ENCODE measurements around the gene SLC25A23. TPM values are rescaled to one million over a fixed set of nuclear protein-coding genes. Genes with fewer than 3 reads are reported as not detected.
A peak's percentile ranks its signal among the peaks of the same experiment; 100 is the strongest.

SLC25A23 gene
- total RNA-seq, 2 donors from 2014 or later = 89.6 to 97.1 TPM

DNA sequence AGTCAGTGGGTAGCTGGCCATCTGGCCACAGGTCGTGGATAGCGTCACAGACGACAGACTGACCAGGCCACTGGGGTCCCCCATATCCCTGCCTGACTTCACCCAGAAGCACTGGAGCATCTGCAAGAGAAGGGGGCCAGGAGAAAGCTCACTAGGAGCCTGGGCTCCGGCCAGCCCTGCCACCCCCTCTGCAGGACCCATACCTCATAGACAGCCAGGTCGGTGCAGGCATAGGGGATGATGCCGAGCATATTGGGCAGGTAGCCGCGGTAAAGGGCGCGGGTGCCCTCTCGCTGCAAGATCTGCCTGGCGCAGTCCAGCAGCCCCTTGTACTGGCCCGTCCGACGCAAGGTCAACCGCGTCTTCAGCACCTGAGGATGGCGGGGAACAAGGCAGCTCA is 32.5 kb downstream of the SLC25A23 start:
- Histone ChIP-seq H3K4me3 (no peak overlapping the region), H3K9me3 (no peaks in the 10 kb centered on the region), H3K27ac (no peak overlapping the region), H3K27me3 (replicated peaks; ENCODE audit: insufficient read depth) (no peaks in the 10 kb centered on the region), H3K4me1 (ENCODE audit: control insufficient read depth in 1 of 2, low read depth in 2 of 2) (peaks cover 10 to 18% of the 10 kb centered on the region in 2 donors), H3K36me3 (no peaks in the 10 kb centered on the region)
- no peak for ATAC-seq (ENCODE audit: insufficient number of reproducible peaks, low FRiP score, low read depth)
- no peak for DNase-seq (ENCODE audit: low spot score)
- TF ChIP-seq, protein P1, sequence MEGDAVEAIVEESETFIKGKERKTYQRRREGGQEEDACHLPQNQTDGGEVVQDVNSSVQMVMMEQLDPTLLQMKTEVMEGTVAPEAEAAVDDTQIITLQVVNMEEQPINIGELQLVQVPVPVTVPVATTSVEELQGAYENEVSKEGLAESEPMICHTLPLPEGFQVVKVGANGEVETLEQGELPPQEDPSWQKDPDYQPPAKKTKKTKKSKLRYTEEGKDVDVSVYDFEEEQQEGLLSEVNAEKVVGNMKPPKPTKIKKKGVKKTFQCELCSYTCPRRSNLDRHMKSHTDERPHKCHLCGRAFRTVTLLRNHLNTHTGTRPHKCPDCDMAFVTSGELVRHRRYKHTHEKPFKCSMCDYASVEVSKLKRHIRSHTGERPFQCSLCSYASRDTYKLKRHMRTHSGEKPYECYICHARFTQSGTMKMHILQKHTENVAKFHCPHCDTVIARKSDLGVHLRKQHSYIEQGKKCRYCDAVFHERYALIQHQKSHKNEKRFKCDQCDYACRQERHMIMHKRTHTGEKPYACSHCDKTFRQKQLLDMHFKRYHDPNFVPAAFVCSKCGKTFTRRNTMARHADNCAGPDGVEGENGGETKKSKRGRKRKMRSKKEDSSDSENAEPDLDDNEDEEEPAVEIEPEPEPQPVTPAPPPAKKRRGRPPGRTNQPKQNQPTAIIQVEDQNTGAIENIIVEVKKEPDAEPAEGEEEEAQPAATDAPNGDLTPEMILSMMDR (IDR thresholded peaks at IDR 0.05) = no peak

DNA sequence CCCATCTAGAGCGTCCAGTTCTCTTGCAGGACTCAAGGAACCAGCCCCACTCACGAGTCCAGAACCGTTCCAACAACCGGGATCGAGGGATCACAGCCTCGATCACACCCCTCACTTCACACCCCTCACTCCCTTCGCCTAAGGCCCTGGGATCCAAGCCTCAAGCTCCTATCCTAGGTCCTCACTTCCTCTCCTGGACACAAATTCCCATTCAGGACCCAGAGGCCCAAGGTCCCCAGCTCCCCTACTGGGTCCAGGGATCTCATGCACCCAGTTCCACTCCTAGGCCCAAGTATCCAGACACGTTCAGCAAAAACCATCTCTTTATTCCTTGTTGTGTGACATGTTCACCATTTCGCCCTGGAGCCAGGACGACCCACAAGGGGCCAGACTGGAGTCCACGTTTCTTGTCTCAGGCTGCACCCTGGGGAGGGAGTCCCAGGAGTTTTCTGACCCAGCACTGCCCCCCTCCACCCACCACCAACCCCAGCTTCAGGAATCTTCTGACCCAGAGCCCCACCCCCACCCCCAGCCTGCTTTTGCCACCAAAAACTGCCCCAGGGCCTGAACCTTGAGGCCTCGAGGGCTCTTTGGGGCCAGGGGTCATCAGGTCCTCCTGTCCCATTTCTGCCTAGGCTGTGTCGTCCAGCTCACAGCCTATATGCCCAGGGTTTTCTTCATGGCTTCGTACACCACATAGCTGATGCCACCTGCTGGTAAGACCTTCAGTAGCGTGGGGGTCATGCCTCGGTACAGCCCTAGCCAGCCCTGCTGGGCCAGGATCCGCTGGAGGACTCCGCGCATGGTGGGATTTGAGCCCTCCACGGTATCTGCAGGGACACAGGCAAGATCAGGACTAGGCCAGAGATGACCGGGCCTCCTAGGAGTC is 33.6 kb downstream of the SLC25A23 start:
- TF ChIP-seq, protein P1 (IDR thresholded peaks at IDR 0.05) = no peak
- no peak for ATAC-seq (ENCODE audit: insufficient number of reproducible peaks, low FRiP score, low read depth)
- Histone ChIP-seq H3K36me3 (peaks cover 3% of the 10 kb centered on the region), H3K27me3 (replicated peaks; ENCODE audit: insufficient read depth) (no peaks in the 10 kb centered on the region), H3K4me1 (ENCODE audit: control insufficient read depth in 1 of 2, low read depth in 2 of 2) (peaks cover 11 to 26% of the 10 kb centered on the region in 2 donors), H3K9me3 (no peaks in the 10 kb centered on the region), H3K27ac (peak overlapping the region; percentile 64 to 68), H3K4me3 (peak overlapping the region; percentile 47)
- no peak for DNase-seq (ENCODE audit: low spot score)

DNA sequence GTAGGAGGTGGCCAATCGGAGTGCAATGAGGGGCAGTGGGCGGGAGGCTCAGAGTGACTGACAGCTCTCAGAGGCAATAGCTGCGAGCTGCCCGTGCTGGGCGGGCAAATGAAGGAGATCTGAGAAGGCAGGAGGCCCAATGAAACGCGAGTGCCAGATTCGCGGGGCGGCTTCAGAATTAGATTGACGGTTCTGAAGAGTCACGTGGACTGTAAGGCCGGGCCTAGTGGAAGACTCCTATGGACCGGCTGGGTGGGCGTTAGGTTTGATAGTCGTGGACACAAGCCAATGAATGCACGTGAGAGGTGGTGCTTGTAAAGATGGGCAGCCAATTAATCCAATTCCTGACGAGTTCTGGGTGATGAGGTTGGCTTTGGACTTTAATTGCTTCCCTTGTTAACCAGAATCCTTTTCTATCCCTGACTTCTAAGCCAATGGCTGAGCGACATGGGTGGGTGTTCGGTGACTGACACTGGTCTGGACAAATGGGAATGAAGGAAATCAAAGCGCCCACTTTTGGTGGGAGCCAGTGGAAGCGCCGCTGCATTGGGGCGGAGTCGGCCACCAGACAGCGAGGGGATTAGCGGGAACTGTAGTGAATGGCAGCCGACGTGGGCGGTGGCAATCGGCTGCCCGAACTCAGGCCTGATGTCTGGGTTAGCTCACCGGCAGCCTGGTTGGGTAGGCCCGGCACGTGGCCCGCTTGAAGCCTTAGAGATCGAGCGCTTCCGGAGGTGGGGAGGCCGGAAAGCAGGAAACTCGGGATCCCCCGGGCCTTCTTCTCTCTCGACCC is 34.5 kb downstream of the SLC25A23 start:
- H3K4me3 ChIP-seq = peak overlapping the region; percentile 47
- H3K4me1 ChIP-seq (ENCODE audit: control insufficient read depth in 1 of 2, low read depth in 2 of 2) = peaks cover 11 to 26% of the 10 kb centered on the region in 2 donors
- H3K9me3 ChIP-seq = no peaks in the 10 kb centered on the region
- peak; percentile 97 for ATAC-seq (ENCODE audit: insufficient number of reproducible peaks, low FRiP score, low read depth)
- H3K36me3 ChIP-seq = peaks cover 11% of the 10 kb centered on the region
- H3K27me3 ChIP-seq (replicated peaks; ENCODE audit: insufficient read depth) = no peaks in the 10 kb centered on the region
- TF ChIP-seq, protein P1 (IDR thresholded peaks at IDR 0.05) = no peak
- peak; percentile 100 for DNase-seq (ENCODE audit: low spot score)
- H3K27ac ChIP-seq = peak overlapping the region; percentile 64 to 68

DNA sequence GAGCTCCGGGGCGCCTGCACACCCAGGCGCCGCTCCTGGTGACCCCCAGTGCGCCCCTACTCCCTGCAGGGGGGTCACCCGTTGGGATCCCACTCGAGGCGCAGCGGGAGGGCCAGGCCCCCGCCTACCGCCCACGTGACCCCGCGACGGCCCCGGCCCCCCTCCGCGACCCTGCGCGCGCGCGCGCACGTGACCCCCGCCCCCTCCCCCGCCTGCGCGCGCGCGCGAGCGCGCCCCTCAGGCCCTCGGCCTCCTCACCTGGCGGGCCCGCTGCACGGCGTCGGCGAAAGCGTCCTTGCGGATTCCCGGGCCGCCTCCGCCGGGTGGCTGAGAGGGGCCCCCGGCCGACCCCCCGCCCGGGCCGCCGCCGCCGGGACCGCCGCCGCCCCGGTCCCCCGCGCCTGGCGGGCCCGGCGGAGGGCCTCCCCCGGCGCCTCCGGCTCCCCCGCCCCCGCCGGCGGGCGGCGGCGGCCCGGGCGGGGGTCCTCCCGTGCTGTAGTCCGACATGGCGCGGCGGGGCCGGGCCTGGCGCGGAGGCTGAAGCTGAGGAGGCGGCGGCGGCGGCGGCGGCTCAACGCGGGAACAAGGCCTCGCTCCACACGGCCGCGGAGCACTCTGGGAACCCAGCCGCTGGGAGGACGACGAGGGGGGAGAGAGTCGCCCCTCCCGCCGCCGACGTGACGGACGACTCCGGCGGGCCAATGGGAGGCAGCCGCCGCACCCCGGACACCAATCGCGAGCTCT is 35.2 kb downstream of the SLC25A23 start, which contains the start of gene KHSRP:
KHSRP (minus strand) TSS at position 617 of the 744 bp plus-strand sequence; CDS start at position 507, 110 bp downstream.
- Histone ChIP-seq H3K4me3 (peak within 1 kb of the TSS; percentile 95), H3K27ac (peak within 1 kb of the TSS; percentile 64 to 68), H3K36me3 (peaks cover 18% of the 10 kb centered on the region), H3K9me3 (no peaks in the 10 kb centered on the region), H3K27me3 (replicated peaks; ENCODE audit: insufficient read depth) (no peaks in the 10 kb centered on the region), H3K4me1 (ENCODE audit: control insufficient read depth in 1 of 2, low read depth in 2 of 2) (peaks cover 11 to 26% of the 10 kb centered on the region in 2 donors)
- ATAC-seq (ENCODE audit: insufficient number of reproducible peaks, low FRiP score, low read depth) = no peak
- TF ChIP-seq, protein P1 (IDR thresholded peaks at IDR 0.05) = no peak
- no peak for DNase-seq (ENCODE audit: low spot score)
